Ascending aorta (tissue), 2 donors: ENCODE measurements around the gene ANO9. TPM values are rescaled to one million over a fixed set of nuclear protein-coding genes. Genes with fewer than 3 reads are reported as not detected.

ENCODE experiments used
- DNase-seq, 2 donors: peaks; one replicate each; pipeline ENCODE4 v3.0.0-alpha.2; 2019; ENCODE audit warnings: low spot score in 2 of 2
- H3K27ac ChIP-seq, 2 donors: fragments of 200-600 bp; sonication (generic); one replicate each; pipeline ENCODE4 v1.5.1; 2016 to 2017; ENCODE audit warnings: mild to moderate bottlenecking in 1 of 2
- H3K27me3 ChIP-seq: fragments of 200-600 bp; sonication (generic); one replicate; pipeline ENCODE4 v1.5.1; 2017
- H3K36me3 ChIP-seq, 2 donors: fragments of 200-600 bp; sonication (generic); one replicate each; pipeline ENCODE4 v1.5.1; 2016
- H3K4me1 ChIP-seq, 2 donors: fragments of 200-600 bp; sonication (generic); one replicate each; pipeline ENCODE4 v1.5.1; 2016 to 2017; ENCODE audit warnings: mild to moderate bottlenecking in 1 of 2
- H3K4me3 ChIP-seq, 2 donors: fragments of 200-600 bp; sonication (generic); one replicate each; pipeline ENCODE4 v1.5.1; 2016 to 2017; ENCODE audit warnings: mild to moderate bottlenecking in 1 of 2
- H3K9me3 ChIP-seq, 2 donors: fragments of 200-600 bp; sonication (generic); one replicate each; pipeline ENCODE4 v1.5.1; 2016
- intact Hi-C: fragments of 100-400 bp; cut with DNase I; formaldehyde crosslinking; loops from one replicate; pipeline ENCODE4 v1.15.1; 2023
- total RNA-seq: library from RNA; depleted of rRNA; stranded (reverse); fragments of >200 nt; gene quantifications from one replicate; pipeline ENCODE4 v1.1.0, GENCODE V29; 2016
- TF ChIP-seq, protein P1 (sequence below), 3 experiments: fragments of 200-600 bp in 2 of 3; fragments of 450-650 bp in 1 of 3; sonication (generic) in 2 of 3; IDR thresholded peaks; one replicate each; pipeline ENCODE4 v1.5.1; 2016 to 2019; ENCODE audit warnings: antibody characterized with exemption in 3 of 3, mild to moderate bottlenecking in 1 of 3, moderate library complexity in 1 of 3

Gene ANO9
- total RNA-seq, 1 donor from 2014 or later, result 4.0 TPM

DNA sequence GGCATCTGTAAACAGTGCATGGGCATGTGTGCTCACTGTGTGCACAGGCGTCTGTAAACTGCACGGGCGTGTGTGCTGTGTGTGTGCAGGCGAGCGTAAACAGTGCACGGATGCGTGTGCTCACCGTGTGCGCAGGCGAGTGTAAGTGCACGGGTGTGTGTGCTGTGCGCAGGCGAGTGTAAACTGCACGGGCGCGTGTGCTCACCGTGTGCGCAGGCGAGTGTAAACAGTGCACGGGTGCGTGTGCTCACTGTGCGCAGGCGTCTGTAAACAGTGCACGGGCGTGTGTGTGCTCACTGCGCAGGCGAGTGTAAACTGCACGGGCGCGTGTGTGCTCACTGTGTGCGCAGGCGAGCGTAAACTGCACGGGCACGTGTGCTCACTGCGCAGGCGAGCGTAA is 42.8 kb upstream of the ANO9 start:
- peaks cover 5 to 6% of the 10 kb centered on the region in 2 donors for H3K36me3 ChIP-seq
- no peak overlapping the region for H3K4me3 ChIP-seq
- H3K9me3 ChIP-seq, result no peaks in the 10 kb centered on the region
- no peaks in the 10 kb centered on the region for H3K27me3 ChIP-seq
- no peak overlapping the region for H3K27ac ChIP-seq
- TF ChIP-seq, protein P1, sequence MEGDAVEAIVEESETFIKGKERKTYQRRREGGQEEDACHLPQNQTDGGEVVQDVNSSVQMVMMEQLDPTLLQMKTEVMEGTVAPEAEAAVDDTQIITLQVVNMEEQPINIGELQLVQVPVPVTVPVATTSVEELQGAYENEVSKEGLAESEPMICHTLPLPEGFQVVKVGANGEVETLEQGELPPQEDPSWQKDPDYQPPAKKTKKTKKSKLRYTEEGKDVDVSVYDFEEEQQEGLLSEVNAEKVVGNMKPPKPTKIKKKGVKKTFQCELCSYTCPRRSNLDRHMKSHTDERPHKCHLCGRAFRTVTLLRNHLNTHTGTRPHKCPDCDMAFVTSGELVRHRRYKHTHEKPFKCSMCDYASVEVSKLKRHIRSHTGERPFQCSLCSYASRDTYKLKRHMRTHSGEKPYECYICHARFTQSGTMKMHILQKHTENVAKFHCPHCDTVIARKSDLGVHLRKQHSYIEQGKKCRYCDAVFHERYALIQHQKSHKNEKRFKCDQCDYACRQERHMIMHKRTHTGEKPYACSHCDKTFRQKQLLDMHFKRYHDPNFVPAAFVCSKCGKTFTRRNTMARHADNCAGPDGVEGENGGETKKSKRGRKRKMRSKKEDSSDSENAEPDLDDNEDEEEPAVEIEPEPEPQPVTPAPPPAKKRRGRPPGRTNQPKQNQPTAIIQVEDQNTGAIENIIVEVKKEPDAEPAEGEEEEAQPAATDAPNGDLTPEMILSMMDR (IDR thresholded peaks at IDR 0.05), result no peak
- intact Hi-C loops, result no loop called here
- H3K4me1 ChIP-seq, result no peaks in the 10 kb centered on the region
- DNase-seq, result no peak

DNA sequence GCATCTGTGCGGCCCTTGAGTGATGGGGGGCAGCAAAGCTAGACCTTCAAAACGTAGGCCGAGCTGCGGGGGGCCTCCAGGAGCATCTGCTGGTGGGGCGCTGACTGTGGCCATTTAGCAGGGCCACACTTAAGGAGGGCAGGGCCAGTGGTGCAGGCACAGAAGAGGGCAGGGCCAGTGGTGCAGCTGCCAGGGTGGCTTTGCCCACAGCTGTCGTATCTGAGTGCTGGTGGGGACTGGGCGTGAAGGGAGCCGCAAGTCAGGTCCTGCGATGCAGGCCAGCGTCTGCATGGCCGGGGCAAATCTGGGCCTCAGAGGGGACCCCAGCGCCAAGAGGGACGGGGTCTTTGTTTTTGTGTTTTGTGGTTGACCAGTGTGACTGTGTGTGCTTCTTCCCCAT is 37.5 kb upstream of the ANO9 start:
- H3K27ac ChIP-seq, result no peak overlapping the region
- no peaks in the 10 kb centered on the region for H3K9me3 ChIP-seq
- no peak for DNase-seq
- intact Hi-C loops, result no loop called here
- TF ChIP-seq, protein P1 (IDR thresholded peaks at IDR 0.05), result no peak
- H3K27me3 ChIP-seq, result no peaks in the 10 kb centered on the region
- H3K36me3 ChIP-seq, result no peaks in the 10 kb centered on the region
- H3K4me3 ChIP-seq, result no peak overlapping the region
- H3K4me1 ChIP-seq, result peaks cover 0 to 6% of the 10 kb centered on the region in 2 donors

DNA sequence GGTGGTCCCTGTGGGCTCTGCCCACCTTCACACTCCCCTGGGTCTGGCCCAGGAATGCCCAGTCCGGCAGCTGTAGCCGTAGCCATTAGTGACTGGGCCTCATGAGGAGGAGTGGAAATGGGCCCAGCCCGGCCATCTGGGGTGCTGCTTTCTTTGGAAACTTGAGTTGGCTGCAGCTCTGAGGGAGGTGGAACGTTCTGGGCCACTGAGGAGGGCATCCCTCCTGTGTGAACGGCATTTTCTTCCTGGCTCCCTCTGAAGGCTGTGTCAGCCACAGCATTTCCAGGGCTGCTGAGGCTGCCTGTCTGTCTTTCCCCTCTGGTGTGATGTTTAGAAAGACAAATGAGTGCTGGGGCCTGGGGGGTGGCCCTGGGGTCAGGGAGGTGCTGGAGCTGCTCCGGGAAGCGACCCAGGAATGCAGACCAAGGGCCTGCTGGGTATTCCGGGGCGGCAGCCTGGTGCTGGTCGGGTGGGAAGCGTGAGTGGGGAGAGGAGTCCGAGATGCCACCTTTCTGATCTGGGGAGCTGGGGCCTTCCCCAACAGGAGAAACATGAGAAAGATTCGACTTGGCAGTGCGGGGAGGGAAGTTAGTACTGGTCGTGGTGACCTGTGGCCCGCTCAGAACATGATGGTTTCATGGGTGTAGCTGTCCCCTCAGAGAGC is 35.4 kb upstream of the ANO9 start:
- intact Hi-C loops, result no loop called here
- DNase-seq, result no peak
- Histone ChIP-seq H3K27ac (no peak overlapping the region), H3K36me3 (no peaks in the 10 kb centered on the region), H3K9me3 (no peaks in the 10 kb centered on the region), H3K4me1 (peaks cover 0 to 6% of the 10 kb centered on the region in 2 donors), H3K4me3 (no peak overlapping the region), H3K27me3 (no peaks in the 10 kb centered on the region)
- TF ChIP-seq, protein P1 (IDR thresholded peaks at IDR 0.05), result no peak

DNA sequence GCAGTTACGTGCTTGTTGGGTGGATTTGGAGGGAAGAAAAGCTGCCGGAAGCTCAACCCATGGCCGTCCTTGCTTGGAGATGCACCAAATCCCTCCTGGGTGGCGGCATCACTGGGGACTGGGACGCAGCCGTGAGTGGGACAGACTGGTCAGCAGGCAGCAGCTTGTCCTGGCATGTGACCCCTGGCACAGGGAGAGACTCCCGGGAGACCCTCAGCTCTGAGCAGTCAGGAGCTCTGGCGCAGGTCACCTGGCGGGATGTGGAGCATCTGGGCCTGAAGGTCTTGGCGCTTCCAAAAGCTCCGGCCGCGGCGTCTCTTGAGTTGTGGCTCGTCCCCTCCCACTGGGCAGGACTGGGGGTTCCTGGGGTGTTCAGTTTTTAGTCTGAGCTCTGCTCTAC is 34.6 kb upstream of the ANO9 start:
- H3K27ac ChIP-seq, result no peak overlapping the region
- TF ChIP-seq, protein P1 (IDR thresholded peaks at IDR 0.05), result no peak
- no peak for DNase-seq
- H3K36me3 ChIP-seq, result no peaks in the 10 kb centered on the region
- intact Hi-C loops, result no loop called here
- H3K27me3 ChIP-seq, result no peaks in the 10 kb centered on the region
- peaks cover 0 to 6% of the 10 kb centered on the region in 2 donors for H3K4me1 ChIP-seq
- no peak overlapping the region for H3K4me3 ChIP-seq
- H3K9me3 ChIP-seq, result no peaks in the 10 kb centered on the region

DNA sequence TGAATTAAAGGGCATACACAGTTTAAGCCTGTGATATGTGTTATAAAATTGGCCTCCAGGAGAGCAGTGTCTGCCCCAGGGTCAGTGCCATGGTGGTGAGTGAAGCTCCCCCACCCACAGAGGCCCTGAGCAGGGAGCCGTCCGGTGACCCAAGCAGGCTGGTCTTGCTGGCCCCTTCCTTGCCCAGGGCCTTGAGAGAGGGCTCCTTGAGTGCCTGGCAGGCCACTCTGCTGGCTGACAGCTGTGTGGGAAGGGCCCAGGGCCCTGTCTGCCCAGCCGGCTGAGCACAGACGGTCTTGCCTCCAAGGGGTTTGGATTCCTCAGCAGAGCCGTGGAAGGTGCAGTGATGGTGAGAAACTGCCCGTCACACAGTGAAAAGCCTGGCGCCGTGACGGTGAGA is 34.1 kb upstream of the ANO9 start:
- no peaks in the 10 kb centered on the region for H3K36me3 ChIP-seq
- no peak for DNase-seq
- peaks cover 0 to 6% of the 10 kb centered on the region in 2 donors for H3K4me1 ChIP-seq
- TF ChIP-seq, protein P1 (IDR thresholded peaks at IDR 0.05), result no peak
- H3K27ac ChIP-seq, result no peak overlapping the region
- H3K27me3 ChIP-seq, result no peaks in the 10 kb centered on the region
- H3K4me3 ChIP-seq, result no peak overlapping the region
- intact Hi-C loops, result no loop called here
- no peaks in the 10 kb centered on the region for H3K9me3 ChIP-seq
